Fibroblast of skin of back (primary cell): Measurements from ENCODE around the gene DLEU7. TPM values are rescaled to one million over a fixed set of nuclear protein-coding genes. Genes with fewer than 3 reads are reported as not detected.
A peak's percentile ranks its signal among the peaks of the same experiment; 100 is the strongest.

Experiments
- DNase-seq: peaks from one replicate; pipeline ENCODE4 v3.0.0-alpha.2; 2013
- polyA plus RNA-seq, 2 experiments: library from polyadenylated mRNA; unstranded; fragments of 120-200 nt; gene quantifications; one replicate each; pipeline ENCODE4 v1.2.1, GENCODE V29; 2013; ENCODE audit not compliant: insufficient read length in 2 of 2

Gene DLEU7
- polyA plus RNA-seq (2013, experiment 1 of 2; ENCODE audit: insufficient read length), result 0.14 TPM
- 0.06 TPM for polyA plus RNA-seq (2013, experiment 2 of 2; ENCODE audit: insufficient read length)

GRCh38 chr13:50843257-50844083 lies at the start of gene DLEU7:
DLEU7 (minus strand) TSS chr13:50843692; CDS start chr13:50843646, 46 bp downstream.
- no peak for DNase-seq

DNA sequence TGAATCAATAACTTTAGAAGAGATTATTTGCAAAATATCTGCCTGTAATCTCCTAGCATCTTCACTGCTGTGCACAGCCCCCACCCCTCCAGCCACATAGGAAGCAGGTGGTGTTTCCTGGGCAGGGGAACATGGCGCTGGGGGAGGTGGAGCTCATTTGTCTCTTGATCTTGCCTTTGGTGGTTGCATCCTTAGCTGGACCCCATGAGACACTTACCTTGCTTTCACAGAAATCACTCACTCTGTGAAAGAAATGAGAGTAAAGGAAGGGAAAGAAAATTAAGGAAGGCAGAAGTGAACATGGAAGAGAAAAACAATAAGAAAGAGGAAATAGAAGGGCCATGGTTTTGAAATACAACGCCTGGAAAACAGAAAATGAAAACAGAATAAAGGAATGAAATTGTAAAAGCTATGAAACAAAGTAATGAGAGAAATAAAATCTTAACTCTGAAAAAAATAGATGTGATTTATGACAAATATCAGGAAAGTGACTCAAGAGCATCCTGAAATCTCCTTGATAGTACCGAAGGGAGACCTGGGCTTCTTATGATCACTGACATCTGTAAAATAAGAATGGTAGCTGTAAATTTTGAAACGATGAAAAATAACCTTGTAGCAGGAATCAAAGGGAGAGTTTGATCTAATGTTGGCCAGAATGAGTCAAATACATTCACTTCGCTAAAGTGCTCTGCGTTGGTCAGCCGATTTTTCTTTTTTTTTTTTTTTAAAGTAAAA lies 48.9 kb upstream of the DLEU7 start:
- no peak for DNase-seq

- DNase-seq, result no peak
Observed at GRCh38 chr13:50891206-50891605, 47.7 kb upstream of the DLEU7 start.

DNA sequence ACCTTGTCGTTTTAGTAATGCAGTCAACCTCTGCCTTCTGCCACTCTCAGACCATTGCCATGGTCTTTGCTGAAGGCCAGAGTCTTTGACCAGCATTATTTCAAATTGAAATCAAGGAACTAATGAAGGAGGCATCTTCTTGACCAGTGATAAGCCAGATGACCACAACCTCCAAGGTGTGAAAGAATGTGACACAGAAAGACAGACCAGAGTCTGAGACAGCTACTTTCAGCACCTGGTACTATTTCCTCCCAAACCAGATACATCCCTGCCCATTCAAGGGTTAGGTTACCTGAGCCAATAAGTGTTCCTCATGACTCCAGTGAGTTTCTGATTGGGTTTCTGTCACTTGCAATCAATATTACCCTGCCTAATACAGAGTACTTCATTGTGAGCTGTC lies 45.8 kb upstream of the DLEU7 start:
- no peak for DNase-seq

- no peak for DNase-seq
Observed at GRCh38 chr13:50888362-50888761, 44.9 kb upstream of the DLEU7 start.

DNA sequence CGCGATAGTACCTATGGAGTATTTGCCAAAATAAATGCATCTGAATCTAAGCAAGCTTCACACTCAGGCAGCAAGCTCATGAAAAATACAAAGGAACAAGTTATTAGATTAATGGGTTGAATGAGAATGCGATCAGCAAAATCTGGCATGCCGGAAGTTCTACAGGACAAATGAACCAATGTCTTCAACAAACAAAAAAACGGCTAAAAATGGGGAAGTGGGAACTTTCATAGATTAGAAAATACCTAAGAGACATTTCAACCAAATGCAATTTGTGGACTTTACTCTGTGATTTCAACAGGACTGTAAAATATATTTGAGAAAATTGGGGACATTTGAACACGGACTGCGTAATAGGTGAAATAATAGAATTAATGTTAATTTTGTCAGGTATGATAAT lies 43.7 kb upstream of the DLEU7 start:
- DNase-seq, result no peak

- no peak for DNase-seq
Observed at GRCh38 chr13:50884265-50884664, 40.8 kb upstream of the DLEU7 start.

GRCh38 chr13:50883728-50884127 lies 40.2 kb upstream of the DLEU7 start:
- no peak for DNase-seq

GRCh38 chr13:50882816-50883435 lies 39.4 kb upstream of the DLEU7 start:
- DNase-seq, result no peak

DNA sequence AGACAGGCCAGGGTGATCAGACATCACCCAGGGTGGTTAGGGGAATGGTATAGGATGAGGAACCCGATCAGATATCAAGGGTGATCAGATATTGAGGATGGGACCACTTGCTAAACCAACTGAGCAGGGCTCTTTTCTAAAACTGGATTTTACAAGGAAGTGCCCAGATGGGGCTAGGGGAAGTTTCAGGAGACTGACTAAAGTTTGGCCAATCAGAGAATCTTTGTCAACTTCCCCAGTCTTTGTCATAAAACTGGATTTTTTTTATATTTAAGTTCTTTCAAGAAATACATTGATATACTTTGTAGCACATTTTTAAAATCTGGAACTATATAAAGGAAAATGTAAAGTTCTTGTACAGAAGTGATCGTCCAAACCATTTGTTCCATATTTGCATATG lies 30.5 kb upstream of the DLEU7 start:
- no peak for DNase-seq

GRCh38 chr13:50873467-50873866 lies 30.0 kb upstream of the DLEU7 start:
- peak; percentile 37 for DNase-seq

DNA sequence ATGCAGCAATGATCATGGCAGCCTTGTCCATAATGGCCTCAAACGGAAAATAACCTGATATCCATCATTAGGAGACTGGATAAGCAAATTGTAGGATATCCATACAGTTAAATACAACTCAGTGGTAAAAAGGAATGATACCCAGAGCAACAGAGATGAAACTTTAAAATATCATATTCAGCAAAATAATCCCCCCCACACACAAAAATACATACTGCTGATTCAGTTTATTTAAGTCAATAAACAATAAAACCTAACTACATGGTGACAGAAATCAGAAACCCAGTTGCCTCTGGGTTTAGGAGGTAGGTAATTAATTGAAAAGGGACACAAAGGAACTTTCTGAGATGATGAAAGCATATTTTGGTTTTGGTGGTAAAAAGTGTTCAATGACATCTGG lies 27.9 kb upstream of the DLEU7 start:
- DNase-seq, result no peak

- no peak for DNase-seq
Observed at GRCh38 chr13:50867637-50867945, 24.1 kb upstream of the DLEU7 start.

- no peak for DNase-seq
Observed at GRCh38 chr13:50866817-50867636, 23.5 kb upstream of the DLEU7 start.

DNA sequence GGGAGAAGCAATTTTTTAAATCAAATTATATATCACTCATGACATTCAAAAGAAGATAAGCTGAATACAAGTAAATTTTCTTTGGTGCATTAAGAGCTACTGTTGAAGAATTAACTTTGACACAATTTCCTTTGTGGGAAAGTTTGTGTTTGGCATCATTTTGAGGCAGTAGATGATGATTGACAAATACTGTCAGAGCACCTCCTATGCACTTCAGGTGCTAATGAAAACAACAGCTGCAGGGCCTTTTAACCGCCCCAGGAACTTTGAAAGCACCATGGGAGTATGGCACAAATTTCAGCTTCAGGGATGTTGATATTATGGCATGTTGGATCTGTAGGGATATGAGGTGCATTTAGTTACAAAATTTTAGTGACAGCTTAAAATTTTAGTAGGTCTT lies 21.0 kb upstream of the DLEU7 start:
- no peak for DNase-seq

DNA sequence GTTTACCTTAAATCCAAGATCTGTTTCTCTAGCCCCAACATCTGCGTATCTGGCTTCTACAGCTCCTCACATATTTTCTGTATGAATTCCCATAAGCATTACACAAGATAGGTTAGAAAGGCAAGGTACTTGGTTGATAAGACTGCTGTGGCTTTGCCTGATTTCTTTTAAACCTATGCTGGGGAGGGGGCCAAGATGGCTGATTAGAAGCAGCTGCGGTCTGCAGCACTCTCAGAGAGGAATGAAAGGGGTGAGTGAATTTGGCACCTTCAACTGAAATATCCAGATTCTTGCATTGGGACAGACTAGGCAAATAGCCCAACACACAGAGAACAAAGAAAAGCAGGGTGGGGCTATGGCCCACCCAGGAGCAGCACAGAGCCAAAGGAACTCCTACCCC lies 12.2 kb upstream of the DLEU7 start:
- no peak for DNase-seq

DNA sequence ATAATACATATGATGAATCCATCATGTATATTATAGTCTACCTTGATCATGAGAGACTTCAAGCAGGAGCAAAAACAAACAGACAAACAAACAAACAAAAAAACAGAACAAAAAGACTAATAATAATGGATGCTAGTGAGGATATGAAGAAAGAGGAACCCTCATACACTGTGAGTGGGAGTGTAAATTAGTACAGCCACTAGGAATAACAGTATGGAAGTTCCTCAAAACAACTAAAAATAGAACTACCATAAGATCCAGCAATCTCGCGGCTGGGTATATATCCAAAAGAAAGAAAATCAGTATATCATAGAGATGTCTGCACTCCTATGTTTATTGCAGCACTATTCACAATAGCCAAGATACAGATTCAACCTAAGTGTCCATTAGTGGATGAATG lies 7.0 kb upstream of the DLEU7 start:
- no peak for DNase-seq

DNA sequence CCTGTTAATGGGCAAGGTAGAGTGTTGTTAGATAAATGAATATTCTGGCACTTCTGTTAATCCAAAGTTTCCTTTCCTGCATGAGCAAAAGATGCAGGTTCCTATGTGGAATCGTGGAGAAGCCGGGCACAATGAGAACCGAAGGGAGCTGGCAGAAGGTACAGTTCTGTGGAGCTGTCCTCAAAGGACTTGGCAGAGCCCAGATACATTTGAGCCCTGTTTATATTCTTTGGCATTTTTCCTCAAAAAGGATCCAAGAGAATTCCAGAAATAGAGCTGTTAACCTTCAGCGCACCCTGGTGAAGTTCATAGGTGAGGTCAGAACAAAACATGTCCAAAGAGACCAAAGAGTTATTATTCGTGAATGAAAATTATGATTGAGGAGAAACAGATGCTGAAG lies 4.0 kb upstream of the DLEU7 start:
- no peak for DNase-seq

GRCh38 chr13:50846861-50847475 lies 3.5 kb upstream of the DLEU7 start:
- DNase-seq, result no peak

- DNase-seq, result peak; percentile 36
Observed at GRCh38 chr13:50845211-50845610, 1.7 kb upstream of the DLEU7 start.

DNA sequence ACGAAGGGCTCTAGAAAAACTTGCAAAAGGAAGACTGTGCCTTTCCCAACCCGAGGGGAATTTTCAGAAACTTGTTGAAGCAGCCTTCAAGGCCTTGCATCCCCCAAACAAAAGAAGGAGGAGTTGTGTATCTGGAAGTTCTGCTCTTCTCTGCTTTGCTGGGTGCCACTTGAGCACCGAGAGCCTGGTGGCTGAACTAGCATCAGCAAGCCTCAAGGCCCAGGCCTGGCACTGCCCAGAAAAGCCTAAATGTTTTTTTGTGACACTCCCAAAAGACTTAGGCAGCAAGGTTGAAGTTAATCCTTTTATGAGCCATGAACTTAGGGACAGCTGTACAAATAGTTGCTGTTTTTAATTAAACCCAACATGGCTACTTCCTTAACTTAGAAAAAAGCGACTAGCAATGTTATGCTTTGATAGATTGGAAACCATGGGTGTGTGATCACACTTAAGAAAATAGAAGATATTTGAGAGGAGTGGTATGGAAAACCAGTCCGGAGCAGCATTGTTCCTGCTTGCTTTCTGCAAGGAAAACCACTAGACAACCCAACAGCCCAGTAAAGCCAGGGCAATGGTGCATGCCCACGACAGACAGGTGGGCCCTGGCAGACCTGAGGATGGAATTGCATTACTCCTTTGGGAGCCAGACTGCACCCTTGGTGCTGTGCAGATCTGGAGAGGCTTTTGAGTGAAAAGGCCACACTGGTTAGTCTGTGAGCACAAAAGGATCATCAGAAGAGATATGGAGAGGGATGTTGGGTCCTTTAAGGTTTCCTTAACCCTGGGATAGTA lies 788 bp upstream of the DLEU7 start:
- DNase-seq, result no peak

DNA sequence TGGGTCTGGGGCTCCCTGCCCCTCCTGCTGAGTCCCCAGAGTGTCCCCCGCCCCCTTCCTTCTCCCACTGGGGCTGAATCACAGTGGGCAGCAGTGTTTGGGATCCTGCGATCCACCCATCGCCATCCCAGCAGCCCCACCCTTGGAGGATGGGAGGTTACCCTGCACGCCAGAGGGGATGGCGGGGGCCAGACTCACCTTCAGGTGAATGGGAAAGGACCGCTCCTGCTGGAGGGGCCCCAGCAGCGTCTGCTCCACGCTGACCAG lies 569 bp downstream of the DLEU7 start:
- no peak for DNase-seq
